Hippocampal formation (tissue), 2 donors: Measurements from ENCODE around the gene ZNF584.
"Not testable (repeated sequence)": the region's sequence is repeated elsewhere in the genome, so short reads cannot be mapped to it uniquely, and the experiment has no call there.

Experiments used
- DNase-seq, 2 donors: peaks; one replicate each; lab custom pipeline; 2025; lab: John Stamatoyannopoulos, UW

Gene ZNF584

GRCh38 chr19:58403920-58404478, 4.5 kb upstream of the ZNF584 start:
- DNase-seq, result not testable (repeated sequence)

GRCh38 chr19:58406818-58407657, 1.4 kb upstream of the ZNF584 start:
- no peak for DNase-seq

GRCh38 chr19:58407658-58408151, 744 bp upstream of the ZNF584 start:
- no peak for DNase-seq

DNA sequence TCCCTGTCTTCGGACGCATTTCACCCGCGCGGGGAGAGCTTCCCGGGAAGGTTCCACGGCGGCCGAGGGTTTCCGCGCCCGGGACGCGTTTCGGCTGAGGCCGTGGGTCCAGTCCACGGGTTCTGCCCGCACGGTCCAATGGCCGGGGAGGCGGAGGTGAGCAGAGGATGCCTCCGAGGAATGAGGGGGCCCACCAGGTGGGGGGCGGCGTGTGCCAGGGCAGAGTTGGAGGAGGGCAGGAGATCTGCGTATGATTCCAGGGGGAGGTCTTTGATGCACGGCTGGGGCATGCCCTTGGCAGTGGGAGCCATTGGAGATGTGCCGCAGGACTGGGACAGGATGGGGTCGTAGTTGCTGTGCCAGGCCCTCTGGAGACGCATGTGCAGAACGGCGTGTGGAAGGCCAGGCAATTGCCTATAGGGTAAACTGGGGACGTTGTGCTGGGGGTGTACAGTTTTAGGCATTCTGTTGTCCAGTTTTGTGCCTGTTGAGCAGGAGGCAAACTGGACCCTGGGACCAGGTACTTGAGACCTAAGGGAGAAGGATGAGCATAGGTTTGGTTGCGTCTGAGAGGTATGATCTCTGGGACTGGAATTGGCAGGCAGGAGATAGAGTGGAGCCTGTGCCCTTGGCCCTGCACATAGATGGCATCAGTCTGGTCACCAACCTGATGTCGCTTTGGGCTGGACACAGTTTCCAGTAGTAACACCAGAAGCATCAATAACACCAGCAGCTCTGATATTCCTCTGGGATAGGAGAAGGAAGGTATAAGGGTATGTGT, 751 bp downstream of the ZNF584 start:
- DNase-seq, result no peak

GRCh38 chr19:58416604-58417003, 8.2 kb downstream of the ZNF584 start:
- no peak for DNase-seq

DNA sequence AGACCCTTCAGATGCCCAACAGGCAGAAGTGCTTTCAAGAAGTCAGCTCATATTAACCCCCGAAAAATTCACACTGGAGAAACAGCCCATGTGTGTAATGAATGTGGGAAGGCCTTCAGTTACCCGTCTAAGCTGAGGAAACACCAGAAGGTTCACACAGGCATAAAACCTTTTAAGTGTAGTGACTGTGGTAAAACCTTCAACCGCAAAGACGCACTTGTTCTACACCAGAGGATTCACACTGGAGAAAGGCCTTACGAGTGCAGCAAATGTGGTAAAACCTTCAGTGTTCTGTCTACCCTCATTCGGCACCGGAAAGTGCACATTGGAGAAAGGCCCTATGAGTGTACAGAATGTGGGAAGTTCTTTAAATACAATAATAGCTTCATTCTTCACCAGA, 8.6 kb downstream of the ZNF584 start:
- DNase-seq, result no peak

- no peak for DNase-seq
These were observed 20.2 kb downstream of the ZNF584 start for GRCh38 chr19:58428617-58429016.

- DNase-seq, result no peak
These were observed 21.3 kb downstream of the ZNF584 start for GRCh38 chr19:58429745-58430144.

DNA sequence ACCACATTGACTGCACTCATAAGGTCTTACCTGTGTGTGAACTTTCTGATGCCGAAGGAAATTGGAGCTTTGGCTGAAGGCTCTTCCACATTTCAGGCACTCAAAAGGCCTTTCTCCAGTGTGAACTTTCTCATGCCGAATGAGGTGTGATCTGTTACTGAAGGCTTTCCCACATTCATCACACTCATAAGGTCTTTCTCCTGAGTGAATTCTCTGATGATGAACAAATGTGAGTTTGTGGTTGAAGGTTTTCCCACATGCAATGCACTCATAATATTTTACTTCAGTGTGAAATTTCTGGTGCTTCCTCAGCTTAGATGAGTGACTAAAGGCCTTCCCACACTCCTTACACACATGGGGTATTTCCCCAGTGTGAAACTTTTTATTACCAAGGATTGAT, 25.8 kb downstream of the ZNF584 start:
- no peak for DNase-seq

DNA sequence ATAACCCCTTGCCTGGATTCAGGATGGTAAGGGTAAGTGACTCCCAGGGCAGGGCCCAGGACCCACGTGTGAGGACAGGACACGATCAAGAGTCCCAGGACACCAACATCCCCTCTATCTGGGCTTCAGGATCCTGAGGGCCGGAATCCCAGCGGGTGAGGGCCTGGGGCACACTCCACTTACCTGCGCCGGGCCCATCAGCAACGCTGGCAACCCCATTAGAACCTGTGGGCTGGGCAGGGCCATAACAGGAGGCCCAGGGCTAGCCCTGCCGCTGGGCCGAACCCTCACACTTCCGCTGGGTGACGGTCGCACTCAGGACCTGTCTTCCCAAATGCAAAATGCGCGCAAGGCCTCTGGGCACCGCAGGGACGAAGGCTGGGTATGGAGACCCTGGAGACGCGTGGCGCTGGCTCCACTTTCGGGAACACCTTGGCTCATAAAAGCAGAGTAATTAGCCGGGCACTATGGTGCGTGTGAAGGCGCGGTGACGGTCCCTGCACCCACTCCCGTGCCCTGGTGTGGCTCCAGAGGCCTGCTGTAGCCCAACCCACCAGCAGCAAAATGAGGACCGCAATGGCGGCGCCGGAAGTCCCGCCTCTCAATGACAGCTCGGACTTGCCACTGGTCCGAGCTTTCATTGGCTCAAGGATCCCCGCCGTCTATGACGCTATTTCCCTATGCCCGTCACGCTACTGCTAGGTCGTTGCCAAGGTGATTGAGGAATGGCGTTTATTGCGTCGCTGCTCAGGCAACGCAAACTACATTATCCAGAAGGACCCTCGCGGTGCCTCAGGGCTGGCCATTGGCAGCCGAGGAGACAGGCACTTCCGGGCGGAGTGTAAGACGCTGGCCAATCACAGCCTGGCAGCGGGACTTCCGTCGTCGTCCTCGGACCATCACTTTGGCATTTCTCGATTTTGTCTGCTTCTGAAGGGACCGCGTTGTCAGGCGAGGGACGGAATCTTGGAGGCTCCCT, 31.4 kb downstream of the ZNF584 start, which contains the start of gene ZNF132:
Gene ZNF132, minus strand, starts transcription at position 578 of the 979 bp plus-strand sequence. Its CDS starts 332 bp downstream, at position 246.
- DNase-seq, result peak; percentile 98 to 99

- DNase-seq, result no peak
These were observed 32.1 kb downstream of the ZNF584 start for GRCh38 chr19:58440556-58440955.

DNA sequence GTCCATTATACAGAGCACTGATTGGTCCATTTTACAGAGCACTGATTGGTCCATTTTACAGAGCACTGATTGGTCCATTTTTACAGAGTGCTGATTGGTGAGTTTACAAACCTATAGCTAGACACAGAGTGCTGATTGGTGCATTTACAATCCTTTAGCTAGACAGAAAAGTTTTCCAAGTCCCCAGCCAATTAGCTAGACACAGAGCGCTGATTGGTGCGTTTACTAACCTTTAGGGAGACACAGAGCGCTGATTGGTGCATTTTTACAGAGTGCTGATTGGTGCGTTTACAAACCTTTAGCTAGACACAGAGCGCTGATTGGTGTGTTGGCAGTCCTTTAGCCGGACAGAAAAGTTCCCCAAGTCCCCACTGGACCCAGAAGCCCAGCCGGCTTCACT, 34.5 kb downstream of the ZNF584 start:
- DNase-seq, result not testable (repeated sequence)

GRCh38 chr19:58448860-58449259, 40.4 kb downstream of the ZNF584 start:
- DNase-seq, result not testable (repeated sequence)

DNA sequence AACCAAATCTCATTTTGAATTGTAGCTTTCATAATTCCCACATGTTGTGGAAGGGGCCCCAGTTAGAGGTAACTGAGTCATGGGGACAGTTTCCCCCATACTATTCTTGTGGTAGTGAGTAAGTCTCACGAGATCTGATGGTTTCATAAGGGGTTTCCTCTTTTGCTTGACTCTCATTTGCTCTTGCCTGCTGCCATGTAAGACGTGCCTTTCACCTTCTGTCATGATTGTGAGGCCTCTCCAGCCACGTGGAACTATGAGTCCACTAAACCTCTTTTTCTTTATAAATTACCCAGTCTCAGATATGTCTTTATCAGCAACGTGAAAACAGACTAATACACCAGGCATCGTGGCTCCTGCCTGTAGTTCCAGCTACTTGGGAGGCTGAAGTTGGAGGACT, 41.5 kb downstream of the ZNF584 start:
- DNase-seq, result not testable (repeated sequence)

DNA sequence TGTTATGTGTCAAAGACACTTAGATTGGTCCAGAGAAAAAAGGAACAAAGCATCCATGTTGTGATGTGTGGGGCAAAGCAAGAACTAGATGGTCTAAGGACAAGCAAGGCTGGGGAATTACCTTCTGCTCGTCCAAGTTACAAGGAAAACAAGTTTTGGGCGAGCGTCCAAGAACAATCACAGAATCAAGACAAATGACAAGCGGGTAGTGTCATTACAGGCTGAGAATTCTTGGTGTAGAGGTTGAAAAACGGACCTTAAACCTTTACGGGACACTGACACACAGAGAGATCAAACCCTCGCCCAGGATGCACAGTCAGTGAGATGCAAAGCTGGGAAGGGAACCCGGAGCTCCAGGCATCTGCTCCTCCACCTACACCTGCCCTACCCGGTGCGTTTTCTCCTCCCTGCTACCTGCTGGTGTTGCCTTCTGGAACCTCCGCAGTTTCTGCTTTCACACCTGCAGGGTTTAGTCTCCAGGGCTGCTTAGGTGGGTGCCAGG, 42.5 kb downstream of the ZNF584 start:
- no peak for DNase-seq

DNA sequence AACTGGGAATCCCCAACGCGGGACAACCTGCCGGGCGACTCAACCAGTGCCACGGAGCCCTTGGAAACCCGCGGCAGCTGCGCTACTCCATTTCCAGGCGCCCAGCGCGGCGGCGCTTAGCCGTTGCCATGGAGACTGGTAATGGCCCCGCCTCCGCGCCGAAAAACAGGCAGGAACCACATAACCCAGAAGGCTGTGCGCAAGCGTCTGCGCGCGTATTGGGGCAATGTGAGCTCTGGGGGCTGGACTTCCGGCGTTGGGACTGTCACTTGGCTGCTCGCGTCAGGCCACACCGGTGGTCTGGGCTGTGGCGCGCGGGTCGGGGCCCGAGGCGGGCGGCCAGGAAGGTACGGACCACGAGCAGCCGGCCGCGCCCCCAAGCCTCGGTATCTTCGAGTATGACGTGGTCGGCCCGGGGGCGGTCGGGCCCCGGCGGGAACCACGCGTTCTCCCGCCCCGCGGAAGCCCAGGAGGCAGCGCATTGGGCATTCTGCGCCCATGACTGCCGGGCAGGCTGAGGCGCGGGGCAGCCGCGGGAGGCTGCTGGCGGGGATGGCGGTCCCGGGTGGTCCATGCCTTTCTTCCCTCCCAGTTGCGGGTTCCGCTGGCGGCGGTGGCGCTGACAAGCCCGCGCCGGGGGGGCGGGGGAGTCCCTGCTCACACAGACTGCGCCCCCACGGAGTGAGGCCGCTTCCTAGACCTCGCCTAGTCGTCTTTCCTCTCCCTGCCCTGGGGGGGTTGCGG, 43.1 kb downstream of the ZNF584 start, which contains the start of gene ZNF324B:
Gene ZNF324B, plus strand, starts transcription at position 265 of the 744 bp plus-strand sequence. CDS start 2,080 bp downstream, outside the sequence.
- DNase-seq, result peak; percentile 92 to 96

DNA sequence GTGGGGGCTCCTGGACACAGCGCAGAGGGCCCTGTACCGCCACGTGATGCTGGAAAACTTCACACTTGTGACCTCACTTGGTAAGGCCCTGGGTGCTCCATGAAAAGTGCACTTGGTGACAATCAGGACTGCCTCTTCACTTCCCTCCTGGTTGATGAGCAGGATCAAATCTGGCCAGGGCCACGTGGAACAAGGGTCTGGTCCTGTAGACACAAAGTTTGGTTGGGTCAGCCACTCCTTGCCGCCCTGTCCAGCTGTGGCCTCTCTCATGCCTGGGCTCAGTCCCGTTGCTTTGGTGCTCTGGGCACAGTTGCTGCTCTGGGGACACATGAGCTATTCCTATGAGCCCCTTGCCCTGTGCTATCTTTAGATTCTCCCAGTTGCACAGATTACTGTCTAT, 45.3 kb downstream of the ZNF584 start:
- DNase-seq, result no peak

- DNase-seq, result no peak
These were observed 46.9 kb downstream of the ZNF584 start for GRCh38 chr19:58455306-58455705.

- DNase-seq, result no peak
These were observed 47.7 kb downstream of the ZNF584 start for GRCh38 chr19:58456111-58456510.

GRCh38 chr19:58460039-58460438, 51.6 kb downstream of the ZNF584 start:
- DNase-seq, result no peak
